Peyer's patch (tissue), 4 donors: Measurements from ENCODE around the gene CFAP221.

ENCODE experiments used
- CTCF ChIP-seq, 6 experiments: fragments of 450-650 bp in 4 of 6; fragments of 200-600 bp in 2 of 6; sonication (generic) in 1 of 6; IDR thresholded peaks; one replicate each; pipeline ENCODE4 v1.5.1; 2017 to 2019; ENCODE audit warnings: antibody characterized with exemption in 6 of 6, mild to moderate bottlenecking in 3 of 6, moderate library complexity in 1 of 6
- POLR2A ChIP-seq, 2 donors: fragments of 450-650 bp; IDR thresholded peaks; one replicate each; pipeline ENCODE4 v1.5.1; 2017; ENCODE audit warnings: antibody characterized with exemption in 2 of 2, mild to moderate bottlenecking in 2 of 2, moderate library complexity in 2 of 2

GRCh38 chr2:119544939-119545475 is 758 bp downstream of the CFAP221 start:
- TF ChIP-seq CTCF (IDR thresholded peaks at IDR 0.05) (no peak), POLR2A (IDR thresholded peaks at IDR 0.05) (no peak)
